Subcutaneous preadipocyte (primary cell): ENCODE measurements around the gene SULT1C4. TPM values are rescaled to one million over a fixed set of nuclear protein-coding genes. Genes with fewer than 3 reads are reported as not detected.

Experiments used
- small RNA-seq: library from RNA; depleted of rRNA; stranded (forward); fragments of <200 nt; gene quantifications from one replicate; pipeline ENCODE3, GENCODE V24; 2012
- total RNA-seq: library from RNA; depleted of rRNA; stranded (reverse); fragments of >200 nt; gene quantifications from 2 replicates; pipeline ENCODE4 v1.2.3, GENCODE V29; 2012

Gene SULT1C4
- not detected in 2 replicates for total RNA-seq

DNA sequence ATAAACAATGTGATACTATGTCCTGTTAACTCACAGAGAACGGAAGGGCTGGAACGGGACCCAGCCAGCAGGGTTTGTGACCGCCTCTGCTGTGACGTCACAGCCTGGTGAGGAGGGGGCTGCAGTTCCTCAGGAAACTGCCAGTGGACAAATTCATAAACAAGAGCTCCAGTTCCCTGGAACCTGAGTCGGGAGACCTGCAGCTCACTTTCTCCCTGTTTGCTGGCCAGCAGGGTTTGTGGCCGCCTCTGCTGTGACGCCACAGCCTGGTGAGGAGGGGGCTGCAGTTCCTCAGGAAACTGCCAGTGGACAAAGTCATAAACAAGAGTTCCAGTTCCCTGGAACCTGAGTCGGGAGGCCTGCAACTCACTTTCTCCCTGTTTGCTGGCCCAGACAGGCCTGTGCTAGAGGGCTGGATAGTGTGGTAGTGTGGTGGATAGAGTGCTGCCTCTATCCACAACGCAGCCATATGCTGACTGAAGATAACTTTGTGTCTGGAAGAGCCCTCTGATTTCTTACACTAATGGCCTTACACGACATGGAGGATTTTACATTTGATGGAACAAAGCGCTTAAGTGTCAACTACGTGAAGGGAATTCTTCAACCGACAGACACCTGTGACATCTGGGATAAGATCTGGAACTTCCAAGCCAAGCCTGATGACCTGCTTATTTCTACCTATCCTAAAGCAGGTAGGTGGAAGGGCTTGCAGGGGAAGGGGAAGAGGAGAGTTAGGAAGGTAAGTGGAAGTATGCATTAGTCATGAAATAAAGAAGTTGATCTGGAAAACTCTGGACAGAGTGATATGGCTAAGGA lies at the start of gene SULT1C4:
TSS of gene SULT1C4 (plus strand) at position 140 of the 816 bp plus-strand sequence. CDS start at position 524, 384 bp downstream.

Small RNA genes within 50 kb of the gene (small RNA-seq; reads per million reads assigned to genes)
- gene SMIM12P1 = not detected

Other genes with a start within 250 kb of the SULT1C4 start
- gene SULT1C3, start 138.0 kb upstream of the SULT1C4 start, total RNA-seq = not detected in 2 replicates
- under 0.01 and 0.39 TPM in 2 replicates for gene SULT1C2, start 89.1 kb upstream of the SULT1C4 start, total RNA-seq
- gene GCC2, start 71.3 kb downstream of the SULT1C4 start, total RNA-seq = 20.2 and 25.2 TPM in 2 replicates
- 76.4 and 121 TPM in 2 replicates for gene LIMS1, start 156.5 kb downstream of the SULT1C4 start, total RNA-seq